HUES48 (cell line): ENCODE measurements around the gene POLR3C.

ENCODE experiments used
- H3K27ac ChIP-seq: one replicate; pipeline ENCODE4 v1.7.0; 2013; ENCODE audit warnings: low read depth, low read length, inconsistent platforms
- H3K27me3 ChIP-seq: 2 replicates; pipeline ENCODE4 v1.6.1; 2013; ENCODE audit warnings: mild to moderate bottlenecking, low read length; ENCODE audit not compliant: control insufficient read depth, insufficient read depth
- H3K36me3 ChIP-seq: 2 replicates; pipeline ENCODE4 v1.6.1; 2013; ENCODE audit warnings: low read length; ENCODE audit not compliant: control insufficient read depth, insufficient read depth
- H3K4me1 ChIP-seq: 2 replicates; pipeline ENCODE4 v1.6.1; 2013; ENCODE audit warnings: mild to moderate bottlenecking, low read length; ENCODE audit not compliant: control insufficient read depth, insufficient read depth
- H3K4me3 ChIP-seq: 2 replicates; pipeline ENCODE4 v1.5.1; 2013; ENCODE audit warnings: mild to moderate bottlenecking, low read depth, low read length
- H3K9ac ChIP-seq: 2 replicates; pipeline ENCODE4 v1.6.1; 2013; ENCODE audit warnings: mild to moderate bottlenecking, low read depth, low read length, moderate library complexity
- H3K9me3 ChIP-seq: 2 replicates; pipeline ENCODE4 v1.6.1; 2013; ENCODE audit warnings: low read length; ENCODE audit not compliant: control insufficient read depth, insufficient read depth

The POLR3C gene

DNA sequence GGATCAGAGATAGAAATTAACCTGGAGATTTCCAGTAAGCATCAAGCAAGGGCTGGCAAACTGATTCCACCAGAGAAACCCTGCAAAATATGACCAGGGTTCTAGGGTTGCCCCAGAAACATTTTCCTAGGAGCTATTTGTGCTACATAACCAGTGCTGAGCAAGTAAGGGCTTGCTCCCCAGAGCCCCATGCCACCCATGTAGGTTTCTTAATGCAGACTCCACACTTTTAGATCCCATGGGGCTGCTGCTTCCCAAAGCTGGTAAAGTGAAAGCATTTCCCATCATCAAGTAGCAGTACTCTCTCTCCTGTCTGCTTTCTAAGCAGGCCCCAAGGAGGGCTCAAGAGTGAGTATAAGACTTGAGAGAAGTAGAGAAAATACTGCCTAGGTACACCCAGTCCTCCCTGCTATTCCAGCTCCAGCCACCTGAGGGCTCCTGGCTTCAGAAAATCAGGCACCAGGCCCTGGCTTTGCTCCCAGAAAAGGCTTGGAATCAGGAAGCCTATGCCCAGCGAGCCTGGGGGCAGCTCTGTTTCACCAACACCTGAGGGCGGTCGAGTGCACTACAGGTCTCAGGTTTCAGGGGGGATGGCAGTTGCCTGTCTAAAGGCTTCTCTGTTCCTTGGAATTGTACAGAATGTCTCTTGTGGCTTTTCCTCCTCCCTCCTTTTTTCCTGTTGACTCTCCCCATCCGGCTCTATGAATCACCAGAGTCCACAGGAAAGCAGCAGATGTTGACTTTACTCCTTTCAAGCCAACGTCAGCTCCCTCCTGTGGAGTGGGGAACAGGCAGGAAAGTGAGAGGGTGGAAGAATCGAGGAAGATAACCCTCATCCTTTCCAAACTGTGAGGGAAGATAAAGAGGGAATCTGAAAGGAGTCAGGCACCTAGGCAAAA is 67.8 kb downstream of the POLR3C start:
- peak overlapping the region; percentile 42 for H3K4me3 ChIP-seq
- H3K9ac ChIP-seq = no peak overlapping the region
- no peaks in the 10 kb centered on the region for H3K27me3 ChIP-seq
- H3K27ac ChIP-seq = peak overlapping the region; percentile 69
- H3K4me1 ChIP-seq = peaks cover 12% of the 10 kb centered on the region; the same call in 1 of the 2 replicates
- H3K36me3 ChIP-seq = no peaks in the 10 kb centered on the region
- no peaks in the 10 kb centered on the region for H3K9me3 ChIP-seq

DNA sequence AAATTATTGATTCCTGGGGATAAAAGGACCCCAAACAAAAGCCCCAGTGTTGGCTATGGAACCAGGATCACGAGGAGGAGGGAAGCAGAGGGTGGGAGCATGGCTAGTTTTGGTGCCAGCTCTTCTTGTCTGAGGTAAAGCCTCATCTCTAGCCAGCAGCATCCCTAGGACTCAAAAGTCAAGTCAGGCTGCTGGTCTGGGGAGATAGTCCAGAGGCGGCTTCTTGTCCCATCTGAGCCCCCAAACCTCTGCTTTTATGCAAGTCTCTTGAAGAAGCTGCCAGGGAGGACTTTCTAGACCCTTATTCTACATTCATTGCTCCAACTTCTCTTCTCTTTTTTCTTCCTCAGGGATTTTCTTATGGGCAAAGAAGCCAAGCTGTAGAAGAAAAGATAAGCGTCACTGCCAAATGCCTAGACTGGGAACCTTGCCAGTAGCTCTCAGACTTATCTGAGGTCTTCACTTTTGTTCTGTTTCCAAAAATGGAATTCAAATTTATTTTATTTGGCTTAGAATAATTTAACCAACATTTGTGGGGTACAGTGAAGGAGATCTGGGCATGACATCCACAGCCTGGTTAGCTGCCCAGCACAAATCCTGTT is 68.6 kb downstream of the POLR3C start:
- H3K9me3 ChIP-seq = no peaks in the 10 kb centered on the region
- no peaks in the 10 kb centered on the region for H3K27me3 ChIP-seq
- no peak overlapping the region for H3K9ac ChIP-seq
- peak overlapping the region; percentile 69 for H3K27ac ChIP-seq
- no peaks in the 10 kb centered on the region for H3K36me3 ChIP-seq
- H3K4me1 ChIP-seq = peaks cover 10% of the 10 kb centered on the region; the same call in 1 of the 2 replicates
- peak overlapping the region; percentile 42 for H3K4me3 ChIP-seq

DNA sequence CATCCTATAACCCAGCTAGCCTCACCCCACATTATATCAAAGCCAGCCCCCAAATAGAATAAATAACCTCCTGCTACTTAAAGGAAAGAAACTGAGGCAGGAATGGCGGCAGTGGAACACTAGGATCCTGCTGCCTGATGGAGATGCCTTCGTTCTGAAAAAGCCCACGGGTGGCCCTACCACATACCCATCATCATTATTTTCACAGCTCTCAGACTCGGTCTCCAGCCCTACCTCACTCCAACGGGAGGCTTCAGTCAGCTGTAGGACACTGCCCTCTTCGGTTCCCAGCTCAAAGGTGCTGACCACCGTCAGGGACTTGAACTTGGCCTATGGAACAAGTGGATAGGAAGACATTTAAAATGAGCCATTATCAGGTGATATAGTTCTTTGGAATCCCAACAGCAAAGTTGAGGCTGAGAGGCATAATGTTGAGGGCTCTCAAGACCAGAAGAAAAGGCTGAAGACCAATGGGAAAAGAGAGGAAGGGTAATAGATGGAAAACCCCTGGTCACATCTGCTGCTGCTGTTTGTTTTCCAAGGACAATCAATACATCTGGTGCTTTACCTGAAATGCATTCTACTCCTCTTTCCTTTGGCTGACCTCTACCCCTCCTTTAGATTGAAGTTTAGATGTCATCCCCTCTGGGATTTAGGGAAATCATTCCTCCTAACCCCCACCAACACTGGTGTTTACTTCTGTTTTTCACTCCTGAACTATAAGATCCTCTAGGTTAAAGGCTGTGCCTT is 69.5 kb downstream of the POLR3C start:
- Histone ChIP-seq H3K27me3 (no peaks in the 10 kb centered on the region), H3K4me1 (peaks cover 7% of the 10 kb centered on the region; the same call in 1 of the 2 replicates), H3K36me3 (no peaks in the 10 kb centered on the region), H3K4me3 (no peak overlapping the region), H3K9ac (no peak overlapping the region), H3K9me3 (no peaks in the 10 kb centered on the region), H3K27ac (no peak overlapping the region)
